DND-41 (cell line): ENCODE measurements around the gene STAT5B.

Experiments used
- CTCF ChIP-seq: IDR thresholded peaks from 2 replicates; pipeline ENCODE4 v1.5.1; 2012; ENCODE audit warnings: borderline replicate concordance, low read length, moderate library complexity, mild to moderate bottlenecking; ENCODE audit not compliant: poor library complexity, severe bottlenecking; ENCODE audit errors: extremely low read depth
- EZH2 ChIP-seq: IDR thresholded peaks from 3 replicates; pipeline ENCODE4 v1.6.1; 2012; ENCODE audit warnings: borderline replicate concordance, low read depth, mild to moderate bottlenecking, moderate library complexity, low read length, inconsistent platforms; ENCODE audit not compliant: severe bottlenecking

DNA sequence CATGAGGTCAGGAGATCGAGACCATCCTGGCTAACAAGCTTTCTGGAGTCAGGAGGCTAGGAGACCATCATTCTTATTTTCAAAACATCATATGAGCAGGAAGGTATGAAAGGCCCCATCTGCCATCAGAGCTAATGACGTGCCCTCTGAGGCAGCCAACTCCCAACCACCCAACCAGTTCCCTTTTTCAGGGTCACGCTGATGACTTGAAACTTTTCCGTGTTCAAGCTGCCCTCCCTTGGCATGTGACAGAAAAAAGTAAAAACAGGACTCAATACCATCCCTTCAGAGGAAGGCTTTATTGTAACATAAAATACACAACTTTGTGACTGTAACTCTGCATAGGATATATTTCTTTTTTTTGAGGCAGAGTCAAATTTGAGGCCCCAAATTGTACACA lies 77.3 kb downstream of the STAT5B start:
- no peak for TF ChIP-seq CTCF
- no peak for TF ChIP-seq EZH2
